Upper lobe of right lung (tissue), 1 donor: ENCODE measurements around the gene GXYLT2. TPM values are rescaled to one million over a fixed set of nuclear protein-coding genes. Genes with fewer than 3 reads are reported as not detected.
"Not testable (repeated sequence)": the region's sequence is repeated elsewhere in the genome, so short reads cannot be mapped to it uniquely, and the experiment has no call there.

ENCODE experiments used
- ATAC-seq: fragments of 200-7000 bp; cut with Tn5 transposase; one replicate; pipeline ENCODE4 v1.9.1; 2020; ENCODE audit warnings: mild to moderate bottlenecking, moderate library complexity
- DNase-seq: peaks from one replicate; pipeline ENCODE4 v3.0.0-alpha.2; 2020
- H3K27ac ChIP-seq: fragments of 200-600 bp; one replicate; pipeline ENCODE4 v1.8.0; 2022
- H3K27me3 ChIP-seq: fragments of 200-600 bp; one replicate; pipeline ENCODE4 v1.8.0; 2022; ENCODE audit warnings: mild to moderate bottlenecking
- H3K36me3 ChIP-seq: fragments of 200-600 bp; one replicate; pipeline ENCODE4 v1.8.0; 2022
- H3K4me1 ChIP-seq: fragments of 200-600 bp; one replicate; pipeline ENCODE4 v1.8.0; 2022
- H3K4me3 ChIP-seq: fragments of 200-600 bp; one replicate; pipeline ENCODE4 v1.8.0; 2022; ENCODE audit warnings: mild to moderate bottlenecking
- H3K9me3 ChIP-seq: fragments of 200-600 bp; one replicate; pipeline ENCODE4 v1.8.0; 2022
- CTCF ChIP-seq: fragments of 200-600 bp; IDR thresholded peaks from one replicate; pipeline ENCODE4 v1.8.0; 2022; ENCODE audit warnings: antibody characterized with exemption
- intact Hi-C: fragments of 100-400 bp; cut with DNase I; formaldehyde crosslinking; loops from one replicate; pipeline ENCODE4 v1.11.0; 2022
- total RNA-seq: library from RNA; stranded (reverse); fragmentation: NEBNext Ultra II Directional; extraction: Animal tissue kit (Norgen Biotek cat#: 25700); gene quantifications from one replicate; pipeline ENCODE4 v1.2.1, GENCODE V29; 2021
- donor health status: DM: no; HTN: yes; CAD: no; lungs with severe emphysema.

GXYLT2 gene
- total RNA-seq, 1 donor from 2014 or later = 8.4 TPM

DNA sequence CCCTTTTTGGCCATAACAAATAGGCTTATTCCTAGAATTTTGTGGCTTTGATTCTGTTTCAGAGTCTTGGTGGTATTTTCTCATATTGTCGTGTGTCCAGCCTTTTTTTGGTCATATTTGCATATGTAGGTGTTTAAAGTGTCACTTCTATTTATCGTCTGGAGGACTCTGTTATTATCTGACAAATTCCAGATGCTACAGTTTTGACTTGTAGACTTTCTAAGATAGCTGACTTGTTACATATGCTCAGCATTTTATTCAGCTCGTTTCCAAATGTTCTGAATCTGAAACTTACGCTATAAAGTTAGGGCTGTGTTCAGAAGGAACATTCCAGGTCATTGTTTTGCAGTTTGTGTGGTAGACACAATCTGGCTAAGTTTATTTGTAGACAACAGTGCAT is 110.6 kb downstream of the GXYLT2 start:
- peaks cover 43% of the 10 kb centered on the region for H3K4me1 ChIP-seq
- intact Hi-C loops = no loop called here

DNA sequence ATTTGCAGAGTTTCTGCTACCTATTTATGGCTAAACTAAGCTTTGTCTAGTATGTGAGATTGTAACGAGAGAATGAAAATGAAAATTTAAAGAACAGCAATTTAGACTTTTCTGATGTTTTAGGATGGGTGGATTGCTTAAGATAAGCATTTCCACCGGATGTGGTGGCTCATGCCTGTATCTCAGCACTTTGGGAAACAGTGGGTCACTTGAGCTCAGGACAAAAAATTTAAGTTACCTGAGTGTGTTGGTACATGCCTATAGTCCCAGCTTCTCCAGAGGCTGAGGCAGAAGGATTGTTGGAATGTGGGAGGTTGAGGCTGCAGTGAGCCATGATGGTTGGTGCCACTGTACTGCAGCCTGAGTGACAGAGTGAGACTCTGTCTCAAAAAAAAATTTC is 112.1 kb downstream of the GXYLT2 start:
- H3K27ac ChIP-seq = no peak overlapping the region
- no peaks in the 10 kb centered on the region for H3K9me3 ChIP-seq
- peak overlapping the region; percentile 88 for H3K4me3 ChIP-seq
- ATAC-seq (no peak), DNase-seq (no peak)
- TF ChIP-seq CTCF = no peak
- peaks cover 43% of the 10 kb centered on the region for H3K4me1 ChIP-seq
- H3K36me3 ChIP-seq = peaks cover 39% of the 10 kb centered on the region
- intact Hi-C loops = no loop called here
- H3K27me3 ChIP-seq = no peaks in the 10 kb centered on the region

More for the DNA sequence above, 110.6 kb downstream of the GXYLT2 start:
- no peak for ATAC-seq
- no peaks in the 10 kb centered on the region for H3K9me3 ChIP-seq
- peaks cover 35% of the 10 kb centered on the region for H3K36me3 ChIP-seq
- no peak overlapping the region for H3K27ac ChIP-seq
- no peaks in the 10 kb centered on the region for H3K27me3 ChIP-seq
- no peak for TF ChIP-seq CTCF
- DNase-seq = no peak
- H3K4me3 ChIP-seq = peak overlapping the region; percentile 88

GRCh38 chr3:73003050-73003449 is 115.2 kb downstream of the GXYLT2 start:
- H3K4me3 ChIP-seq, H3K9me3 ChIP-seq, intact Hi-C loops, ATAC-seq, H3K27me3 ChIP-seq, DNase-seq, H3K27ac ChIP-seq: not testable (repeated sequence)
- peaks cover 54% of the 10 kb centered on the region for H3K36me3 ChIP-seq
- H3K4me1 ChIP-seq = peaks cover 41% of the 10 kb centered on the region

GRCh38 chr3:73004316-73004715 is 116.5 kb downstream of the GXYLT2 start:
- TF ChIP-seq CTCF = no peak
- intact Hi-C loops = no loop called here
- H3K36me3 ChIP-seq = peaks cover 54% of the 10 kb centered on the region
- no peaks in the 10 kb centered on the region for H3K27me3 ChIP-seq
- no peaks in the 10 kb centered on the region for H3K9me3 ChIP-seq
- DNase-seq (no peak), ATAC-seq (no peak)
- peaks cover 40% of the 10 kb centered on the region for H3K4me1 ChIP-seq
- no peak overlapping the region for H3K4me3 ChIP-seq
- no peak overlapping the region for H3K27ac ChIP-seq

DNA sequence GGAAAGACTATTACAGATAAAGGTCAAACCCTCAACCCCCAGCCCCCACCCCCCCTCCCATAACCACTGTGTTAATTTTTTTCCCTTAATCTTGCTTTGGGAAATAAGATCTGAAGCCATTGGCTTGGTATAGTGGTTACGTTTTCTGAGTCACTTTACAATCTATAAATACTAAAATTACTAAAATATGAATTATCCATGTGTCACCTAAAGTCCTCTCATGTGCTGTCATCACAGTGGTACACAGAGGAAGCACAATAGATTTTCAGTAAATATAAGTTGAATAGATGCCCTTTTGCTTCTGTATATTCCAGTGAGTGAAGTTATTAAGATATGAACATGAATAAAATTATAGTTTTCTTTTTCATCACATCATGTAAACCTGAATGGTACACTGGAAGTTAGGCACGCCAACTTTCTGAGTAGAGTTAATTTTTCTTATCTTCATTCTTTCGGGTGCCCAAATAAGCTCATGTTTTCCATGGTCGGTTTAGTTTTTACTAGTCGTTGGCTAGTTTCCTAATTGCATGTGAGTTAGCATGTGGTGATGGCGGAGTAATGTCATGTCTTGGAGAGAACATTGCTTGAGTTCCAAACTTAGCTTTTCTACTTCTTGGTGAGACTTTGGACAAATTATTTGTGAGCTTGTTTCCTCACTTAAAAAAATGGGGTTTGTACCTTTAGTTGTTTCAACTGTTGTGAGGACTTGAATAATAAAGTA is 120.3 kb downstream of the GXYLT2 start:
- Histone ChIP-seq H3K27me3 (no peaks in the 10 kb centered on the region), H3K9me3 (no peaks in the 10 kb centered on the region), H3K27ac (no peak overlapping the region), H3K4me1 (peaks cover 14% of the 10 kb centered on the region), H3K36me3 (peaks cover 21% of the 10 kb centered on the region), H3K4me3 (no peak overlapping the region)
- DNase-seq (no peak), ATAC-seq (no peak)
- intact Hi-C loops = no loop called here
- TF ChIP-seq CTCF = no peak

GRCh38 chr3:73009008-73009407 is 121.2 kb downstream of the GXYLT2 start:
- intact Hi-C loops = no loop called here
- DNase-seq = no peak
- peaks cover 14% of the 10 kb centered on the region for H3K4me1 ChIP-seq
- no peak overlapping the region for H3K27ac ChIP-seq
- H3K4me3 ChIP-seq = no peak overlapping the region
- H3K9me3 ChIP-seq = no peaks in the 10 kb centered on the region
- peaks cover 15% of the 10 kb centered on the region for H3K36me3 ChIP-seq
- TF ChIP-seq CTCF = no peak
- ATAC-seq = no peak
- no peaks in the 10 kb centered on the region for H3K27me3 ChIP-seq
